ENCODE data around the gene ZMYM3.

The ZMYM3 gene

GRCh38 chrX:71198066-71198465 lies 55.9 kb downstream of the ZMYM3 start:
- H3K36me3 ChIP-seq (ENCODE audit: control insufficient read depth, insufficient read depth, low read length), result no peaks in the 10 kb centered on the region
- no peaks in the 10 kb centered on the region for H3K9me3 ChIP-seq (ENCODE audit: control insufficient read depth, insufficient read depth, low read length)
- H3K9ac ChIP-seq (ENCODE audit: low read depth, low read length), result no peak overlapping the region
- no peaks in the 10 kb centered on the region for H3K27me3 ChIP-seq (ENCODE audit: control insufficient read depth, insufficient read depth, low read length)
- H3K4me3 ChIP-seq (ENCODE audit: low read depth, low read length), result no peak overlapping the region
- peaks cover 4% of the 10 kb centered on the region for H3K4me1 ChIP-seq (ENCODE audit: control insufficient read depth, insufficient read depth, low read length)

- Histone ChIP-seq H3K9ac (ENCODE audit: low read depth, low read length) (no peak overlapping the region), H3K4me3 (ENCODE audit: low read depth, low read length) (no peak overlapping the region), H3K27me3 (ENCODE audit: control insufficient read depth, insufficient read depth, low read length) (no peaks in the 10 kb centered on the region), H3K4me1 (ENCODE audit: control insufficient read depth, insufficient read depth, low read length) (peaks cover 6% of the 10 kb centered on the region), H3K9me3 (ENCODE audit: control insufficient read depth, insufficient read depth, low read length) (no peaks in the 10 kb centered on the region), H3K36me3 (ENCODE audit: control insufficient read depth, insufficient read depth, low read length) (no peaks in the 10 kb centered on the region)
Observed at GRCh38 chrX:71195964-71196649, 57.8 kb downstream of the ZMYM3 start.

GRCh38 chrX:71191248-71191647 lies 62.7 kb downstream of the ZMYM3 start:
- H3K4me3 ChIP-seq (ENCODE audit: low read depth, low read length), result no peak overlapping the region

More at GRCh38 chrX:71191248-71191647, 62.7 kb downstream of the ZMYM3 start:
- H3K9ac ChIP-seq (ENCODE audit: low read depth, low read length), result no peak overlapping the region
- H3K9me3 ChIP-seq (ENCODE audit: control insufficient read depth, insufficient read depth, low read length), result no peaks in the 10 kb centered on the region
- no peaks in the 10 kb centered on the region for H3K27me3 ChIP-seq (ENCODE audit: control insufficient read depth, insufficient read depth, low read length)
- H3K36me3 ChIP-seq (ENCODE audit: control insufficient read depth, insufficient read depth, low read length), result no peaks in the 10 kb centered on the region
- H3K4me1 ChIP-seq (ENCODE audit: control insufficient read depth, insufficient read depth, low read length), result peaks cover 4% of the 10 kb centered on the region
